Naive thymus-derived CD8-positive, alpha-beta T cell (primary cell): ENCODE measurements around the gene LARGE1. TPM values are rescaled to one million over a fixed set of nuclear protein-coding genes. Genes with fewer than 3 reads are reported as not detected.

ENCODE experiments used
- ATAC-seq, 2 donors: fragments of 150-1000 bp; cut with Tn5 transposase in 1 of 2; sonication (Bioruptor Pico), chemical (Tn5 transposase) in 1 of 2; 1 replicate in 1 of 2; 2 replicates in 1 of 2; pipeline ENCODE4 v1.10.0; 2021; ENCODE audit warnings: mild to moderate bottlenecking in 2 of 2, moderate library complexity in 2 of 2
- POLR2A ChIA-PET: fragments of 350-600 bp; sonication (Branson Sonifier 250); formaldehyde crosslinking; loops from one replicate; lab custom pipeline; 2021; ENCODE audit warnings: antibody characterized with exemption; lab: Charles Lee
- DNase-seq, 10 donors: peaks; one replicate each; pipeline versions ENCODE4 v3.0.0 to v3.0.0-alpha.2; 2020 to 2022
- H3K27ac Mint-ChIP-seq, 10 donors: one replicate each; pipeline ENCODE4 v1.8.0; 2020 to 2022; ENCODE audit warnings: mild to moderate bottlenecking in 10 of 10, mixed read lengths in 10 of 10, moderate library complexity in 4 of 10, inconsistent platforms in 1 of 10
- H3K27me3 Mint-ChIP-seq, 5 donors: one replicate each; pipeline ENCODE4 v1.8.0; 2021 to 2022; ENCODE audit warnings: mixed read lengths in 5 of 5
- H3K36me3 Mint-ChIP-seq, 3 donors: one replicate each; pipeline ENCODE4 v1.8.0; 2020 to 2022; ENCODE audit warnings: mixed read lengths in 3 of 3, mild to moderate bottlenecking in 2 of 3, inconsistent platforms in 1 of 3
- H3K4me1 Mint-ChIP-seq, 4 donors: one replicate each; pipeline ENCODE4 v1.8.0; 2021 to 2022; ENCODE audit warnings: mixed read lengths in 4 of 4
- H3K4me3 Mint-ChIP-seq, 10 donors: one replicate each; pipeline ENCODE4 v1.8.0; 2020 to 2022; ENCODE audit warnings: mild to moderate bottlenecking in 10 of 10, mixed read lengths in 10 of 10, moderate library complexity in 6 of 10, inconsistent platforms in 1 of 10
- H3K9me3 Mint-ChIP-seq, 9 donors: one replicate each; pipeline ENCODE4 v1.8.0; 2020 to 2022; ENCODE audit warnings: mixed read lengths in 9 of 9, mild to moderate bottlenecking in 3 of 9, inconsistent platforms in 1 of 9, moderate library complexity in 1 of 9
- polyA plus RNA-seq, 3 donors: library from polyadenylated mRNA; unstranded; fragments of 300-500 nt; fragmentation: Illumina TruSeq; gene quantifications; one replicate each; pipeline ENCODE4 v1.2.3, GENCODE V29; 2021
- total RNA-seq, 8 experiments: library from RNA in 2 of 8; stranded (reverse) in 2 of 8; gene quantifications; one replicate each; pipeline ENCODE4 v1.2.3 and lab custom pipeline; 2021 to 2026

The LARGE1 gene
- total and polyA plus RNA-seq, 5 experiments from 2014 or later: 0.07 to 3.0 (median 2.6) TPM; not detected in 2

GRCh38 chr22:33774781-33775180 lies 145.5 kb downstream of the LARGE1 start:
- Mint-ChIP-seq H3K4me3 (no peak overlapping the region), H3K9me3 (peaks cover 0 to 9% (median 4%) of the 10 kb centered on the region in 9 donors), H3K36me3 (no peaks in the 10 kb centered on the region), H3K27ac (no peak overlapping the region), H3K4me1 (no peaks in the 10 kb centered on the region), H3K27me3 (peaks cover 0 to 6% (median 0%) of the 10 kb centered on the region in 5 donors)
- POLR2A ChIA-PET: no interaction called here
- DNase-seq (no peak), ATAC-seq (no peak)

GRCh38 chr22:33772745-33773144 lies 147.5 kb downstream of the LARGE1 start:
- Mint-ChIP-seq H3K27me3 (peaks cover 0 to 6% (median 0%) of the 10 kb centered on the region in 5 donors), H3K27ac (no peak overlapping the region), H3K4me1 (no peaks in the 10 kb centered on the region), H3K9me3 (peaks cover 0 to 11% (median 4%) of the 10 kb centered on the region in 9 donors), H3K4me3 (no peak overlapping the region), H3K36me3 (no peaks in the 10 kb centered on the region)
- POLR2A ChIA-PET: no interaction called here
- no peak for ATAC-seq
- DNase-seq: no peak

- DNase-seq (no peak), ATAC-seq (no peak)
- Mint-ChIP-seq H3K27me3 (peaks cover 0 to 3% (median 0%) of the 10 kb centered on the region in 5 donors), H3K4me1 (no peaks in the 10 kb centered on the region), H3K27ac (no peak overlapping the region), H3K9me3 (peaks cover 0 to 11% (median 3%) of the 10 kb centered on the region in 9 donors), H3K36me3 (no peaks in the 10 kb centered on the region), H3K4me3 (no peak overlapping the region)
- POLR2A ChIA-PET: no interaction called here
Observed at GRCh38 chr22:33771136-33771535, 149.1 kb downstream of the LARGE1 start.

GRCh38 chr22:33770723-33771122 lies 149.6 kb downstream of the LARGE1 start:
- H3K27me3 Mint-ChIP-seq: peaks cover 0 to 3% (median 0%) of the 10 kb centered on the region in 5 donors
- H3K27ac Mint-ChIP-seq: no peak overlapping the region
- ATAC-seq (no peak), DNase-seq (no peak)
- no peaks in the 10 kb centered on the region for H3K4me1 Mint-ChIP-seq
- POLR2A ChIA-PET: no interaction called here
- H3K9me3 Mint-ChIP-seq: peaks cover 0 to 12% (median 5%) of the 10 kb centered on the region in 9 donors
- H3K36me3 Mint-ChIP-seq: no peaks in the 10 kb centered on the region
- no peak overlapping the region for H3K4me3 Mint-ChIP-seq

- H3K27me3 Mint-ChIP-seq: peaks cover 0 to 3% (median 0%) of the 10 kb centered on the region in 5 donors
Observed at GRCh38 chr22:33766091-33766490, 154.2 kb downstream of the LARGE1 start.

GRCh38 chr22:33758961-33759360 lies 161.3 kb downstream of the LARGE1 start:
- no peak for ATAC-seq
- Mint-ChIP-seq H3K27me3 (no peaks in the 10 kb centered on the region), H3K4me3 (no peak overlapping the region), H3K27ac (no peak overlapping the region), H3K9me3 (peaks cover 2 to 54% (median 19%) of the 10 kb centered on the region in 9 donors), H3K4me1 (no peaks in the 10 kb centered on the region), H3K36me3 (peaks cover 0 to 20% (median 4%) of the 10 kb centered on the region in 3 donors)
- POLR2A ChIA-PET: no interaction called here
- DNase-seq: no peak

More at GRCh38 chr22:33766091-33766490, 154.2 kb downstream of the LARGE1 start:
- H3K36me3 Mint-ChIP-seq: peaks cover 0 to 2% (median 0%) of the 10 kb centered on the region in 3 donors
- H3K27ac Mint-ChIP-seq: no peak overlapping the region
- DNase-seq (no peak), ATAC-seq (no peak)
- POLR2A ChIA-PET: no interaction called here
- H3K4me1 Mint-ChIP-seq: no peaks in the 10 kb centered on the region
- H3K9me3 Mint-ChIP-seq: peaks cover 5 to 17% (median 11%) of the 10 kb centered on the region in 9 donors
- H3K4me3 Mint-ChIP-seq: no peak overlapping the region

GRCh38 chr22:33757802-33758483 lies 162.3 kb downstream of the LARGE1 start:
- Mint-ChIP-seq H3K27ac (no peak overlapping the region), H3K4me1 (no peaks in the 10 kb centered on the region), H3K36me3 (peaks cover 0 to 20% (median 4%) of the 10 kb centered on the region in 3 donors), H3K4me3 (no peak overlapping the region), H3K9me3 (peaks cover 3 to 54% (median 19%) of the 10 kb centered on the region in 9 donors), H3K27me3 (no peaks in the 10 kb centered on the region)
- DNase-seq: no peak
- POLR2A ChIA-PET: no interaction called here
- no peak for ATAC-seq

GRCh38 chr22:33757041-33757801 lies 163.1 kb downstream of the LARGE1 start:
- Mint-ChIP-seq H3K27me3 (no peaks in the 10 kb centered on the region), H3K9me3 (peaks cover 3 to 56% (median 22%) of the 10 kb centered on the region in 9 donors), H3K4me1 (no peaks in the 10 kb centered on the region), H3K4me3 (no peak overlapping the region), H3K36me3 (peaks cover 0 to 23% (median 4%) of the 10 kb centered on the region in 3 donors), H3K27ac (no peak overlapping the region)
- POLR2A ChIA-PET: no interaction called here
- ATAC-seq (no peak), DNase-seq (no peak)

GRCh38 chr22:33756508-33756949 lies 163.7 kb downstream of the LARGE1 start:
- Mint-ChIP-seq H3K4me3 (no peak overlapping the region), H3K4me1 (no peaks in the 10 kb centered on the region), H3K9me3 (peaks cover 5 to 53% (median 24%) of the 10 kb centered on the region in 9 donors), H3K27ac (no peak overlapping the region), H3K27me3 (no peaks in the 10 kb centered on the region), H3K36me3 (peaks cover 0 to 21% (median 4%) of the 10 kb centered on the region in 3 donors)
- POLR2A ChIA-PET: no interaction called here
- no peak for ATAC-seq
- DNase-seq: no peak

GRCh38 chr22:33748714-33749113 lies 171.6 kb downstream of the LARGE1 start:
- DNase-seq (no peak), ATAC-seq (no peak)
- Mint-ChIP-seq H3K4me3 (no peak overlapping the region), H3K27me3 (peaks cover 0 to 4% (median 0%) of the 10 kb centered on the region in 5 donors), H3K9me3 (peaks cover 0 to 20% (median 8%) of the 10 kb centered on the region in 9 donors), H3K4me1 (peaks cover 0 to 2% (median under 1%) of the 10 kb centered on the region in 4 donors), H3K36me3 (peaks cover 0 to 13% (median 0%) of the 10 kb centered on the region in 3 donors), H3K27ac (no peak overlapping the region)
- POLR2A ChIA-PET: no interaction called here

GRCh38 chr22:33747576-33748180 lies 172.6 kb downstream of the LARGE1 start:
- Mint-ChIP-seq H3K36me3 (peaks cover 0 to 13% (median 0%) of the 10 kb centered on the region in 3 donors), H3K4me3 (no peak overlapping the region), H3K9me3 (peaks cover 0 to 21% (median 11%) of the 10 kb centered on the region in 9 donors), H3K4me1 (peaks cover 0 to 4% (median 1%) of the 10 kb centered on the region in 4 donors), H3K27ac (no peak overlapping the region), H3K27me3 (peaks cover 0 to 9% (median 0%) of the 10 kb centered on the region in 5 donors)
- DNase-seq (no peak), ATAC-seq (no peak)
- POLR2A ChIA-PET: no interaction called here

GRCh38 chr22:33747029-33747428 lies 173.2 kb downstream of the LARGE1 start:
- Mint-ChIP-seq H3K4me3 (no peak overlapping the region), H3K36me3 (peaks cover 0 to 9% (median 0%) of the 10 kb centered on the region in 3 donors), H3K27me3 (peaks cover 0 to 9% (median 0%) of the 10 kb centered on the region in 5 donors), H3K9me3 (peaks cover 0 to 21% (median 8%) of the 10 kb centered on the region in 9 donors), H3K4me1 (peaks cover 0 to 4% (median 1%) of the 10 kb centered on the region in 4 donors), H3K27ac (no peak overlapping the region)
- POLR2A ChIA-PET: no interaction called here
- ATAC-seq: no peak
- no peak for DNase-seq
